AG09319 (cell line): ENCODE measurements around the gene EEFSEC.

Source experiments
- DNase-seq: peaks from one replicate; pipeline ENCODE4 v3.0.0-alpha.2; 2010; ENCODE audit warnings: low read depth; ENCODE audit errors: extremely low read depth
- TF ChIP-seq, protein P1 (sequence below): IDR thresholded peaks from 2 replicates; pipeline ENCODE4 v1.5.1; 2011; ENCODE audit warnings: low read depth, mild to moderate bottlenecking, inconsistent platforms, low read length, moderate library complexity

The EEFSEC gene

DNA sequence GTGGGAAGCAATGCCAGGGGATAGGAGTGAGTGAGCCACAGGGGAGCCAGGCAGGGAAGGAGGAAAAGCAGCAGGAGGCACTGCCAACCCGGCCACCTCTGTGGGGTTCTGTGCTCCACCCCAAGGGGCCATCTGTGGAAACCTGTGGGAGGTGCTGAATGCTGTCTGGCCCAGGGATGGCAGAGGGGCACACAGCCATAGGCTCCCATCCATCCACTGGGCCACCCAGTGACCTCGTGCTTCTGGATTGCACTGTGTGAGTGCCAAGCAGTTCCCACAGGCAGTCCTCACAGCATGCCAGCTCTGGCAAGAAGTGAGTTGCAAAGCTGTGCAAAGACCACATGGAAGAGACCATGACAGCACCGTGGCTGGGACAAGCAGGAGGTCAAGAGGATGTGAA lies 285.9 kb downstream of the EEFSEC start:
- TF ChIP-seq, protein P1, sequence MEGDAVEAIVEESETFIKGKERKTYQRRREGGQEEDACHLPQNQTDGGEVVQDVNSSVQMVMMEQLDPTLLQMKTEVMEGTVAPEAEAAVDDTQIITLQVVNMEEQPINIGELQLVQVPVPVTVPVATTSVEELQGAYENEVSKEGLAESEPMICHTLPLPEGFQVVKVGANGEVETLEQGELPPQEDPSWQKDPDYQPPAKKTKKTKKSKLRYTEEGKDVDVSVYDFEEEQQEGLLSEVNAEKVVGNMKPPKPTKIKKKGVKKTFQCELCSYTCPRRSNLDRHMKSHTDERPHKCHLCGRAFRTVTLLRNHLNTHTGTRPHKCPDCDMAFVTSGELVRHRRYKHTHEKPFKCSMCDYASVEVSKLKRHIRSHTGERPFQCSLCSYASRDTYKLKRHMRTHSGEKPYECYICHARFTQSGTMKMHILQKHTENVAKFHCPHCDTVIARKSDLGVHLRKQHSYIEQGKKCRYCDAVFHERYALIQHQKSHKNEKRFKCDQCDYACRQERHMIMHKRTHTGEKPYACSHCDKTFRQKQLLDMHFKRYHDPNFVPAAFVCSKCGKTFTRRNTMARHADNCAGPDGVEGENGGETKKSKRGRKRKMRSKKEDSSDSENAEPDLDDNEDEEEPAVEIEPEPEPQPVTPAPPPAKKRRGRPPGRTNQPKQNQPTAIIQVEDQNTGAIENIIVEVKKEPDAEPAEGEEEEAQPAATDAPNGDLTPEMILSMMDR = no peak
- no peak for DNase-seq

DNA sequence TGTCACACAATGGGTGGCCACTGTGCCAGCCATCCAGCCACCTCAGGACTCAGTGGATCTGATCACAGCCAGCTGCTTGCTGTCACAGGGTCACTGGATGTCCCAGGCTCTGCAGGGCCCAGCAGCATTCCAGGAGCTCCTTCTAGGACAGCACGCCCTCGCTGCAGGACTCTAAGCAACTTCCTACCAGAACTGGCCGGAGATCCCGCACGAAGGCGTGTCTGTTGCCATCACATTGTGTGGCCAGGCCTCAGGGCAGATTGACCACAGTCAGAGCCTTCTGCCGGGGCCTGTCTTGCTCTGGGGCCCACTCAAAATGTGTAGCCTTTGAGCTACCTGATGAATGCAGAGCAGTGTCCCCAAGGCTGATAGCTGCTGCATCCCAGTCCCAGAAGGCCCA lies 288.8 kb downstream of the EEFSEC start:
- TF ChIP-seq, protein P1 = no peak
- DNase-seq = no peak

DNA sequence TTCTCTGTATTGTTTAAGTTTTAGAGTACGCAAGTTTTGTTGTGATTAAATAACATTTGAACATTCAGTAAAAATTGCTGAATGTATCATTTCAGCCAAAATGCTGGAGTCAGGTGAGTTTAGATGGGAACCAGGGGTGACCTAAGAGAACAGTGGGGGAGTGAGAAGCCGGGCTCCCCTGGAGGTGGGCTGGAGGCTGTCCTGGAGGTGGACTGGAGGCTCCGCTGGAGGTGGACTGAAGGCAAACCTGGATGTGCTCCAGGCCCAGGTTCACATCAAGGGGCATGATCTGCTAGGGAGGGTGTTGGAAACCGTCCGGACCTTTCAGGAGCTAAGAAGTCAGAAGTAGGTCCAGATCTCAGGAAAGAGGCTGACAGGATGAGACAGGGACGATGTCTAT lies 289.7 kb downstream of the EEFSEC start:
- no peak for DNase-seq
- TF ChIP-seq, protein P1 = no peak

DNA sequence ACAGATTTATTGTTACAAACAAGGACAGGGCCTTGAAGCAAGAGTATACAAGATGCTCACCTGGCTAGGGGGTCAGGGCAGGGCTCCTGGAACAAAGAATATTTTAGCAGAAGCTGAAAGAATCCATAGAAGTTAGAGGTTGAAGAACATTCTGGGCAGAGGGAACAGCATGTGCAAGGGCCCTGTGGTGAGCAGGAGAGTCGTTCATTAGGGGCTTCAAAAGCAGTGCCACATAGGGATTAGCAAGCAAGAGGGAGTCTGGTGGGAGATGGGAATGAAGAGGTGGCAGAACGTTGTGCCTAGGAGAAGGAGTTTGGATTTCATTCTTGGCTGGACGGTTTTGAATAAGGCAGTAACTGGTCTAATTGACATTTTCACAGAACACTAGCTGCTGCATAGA lies 290.5 kb downstream of the EEFSEC start:
- TF ChIP-seq, protein P1 = no peak
- no peak for DNase-seq

DNA sequence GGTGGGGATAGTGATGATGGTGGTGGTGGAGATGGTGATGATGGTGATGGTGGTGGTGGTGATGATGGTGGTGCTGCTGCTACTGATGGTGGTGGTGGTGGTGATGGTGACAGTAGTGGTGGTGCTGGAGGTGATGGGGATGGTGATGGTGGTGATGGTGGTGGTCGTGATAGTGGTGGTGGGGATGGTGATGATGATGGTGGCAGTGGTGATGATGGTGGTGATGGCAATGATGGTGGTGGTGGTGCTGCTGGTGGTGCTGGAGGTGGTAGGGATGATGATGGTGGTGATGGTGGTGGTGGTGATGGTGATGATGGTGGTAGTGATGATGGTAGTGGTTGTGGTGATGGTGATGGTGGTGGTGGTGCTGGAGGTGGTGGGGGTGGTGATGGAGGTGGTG lies 292.1 kb downstream of the EEFSEC start:
- no peak for DNase-seq
- TF ChIP-seq, protein P1 = no peak

DNA sequence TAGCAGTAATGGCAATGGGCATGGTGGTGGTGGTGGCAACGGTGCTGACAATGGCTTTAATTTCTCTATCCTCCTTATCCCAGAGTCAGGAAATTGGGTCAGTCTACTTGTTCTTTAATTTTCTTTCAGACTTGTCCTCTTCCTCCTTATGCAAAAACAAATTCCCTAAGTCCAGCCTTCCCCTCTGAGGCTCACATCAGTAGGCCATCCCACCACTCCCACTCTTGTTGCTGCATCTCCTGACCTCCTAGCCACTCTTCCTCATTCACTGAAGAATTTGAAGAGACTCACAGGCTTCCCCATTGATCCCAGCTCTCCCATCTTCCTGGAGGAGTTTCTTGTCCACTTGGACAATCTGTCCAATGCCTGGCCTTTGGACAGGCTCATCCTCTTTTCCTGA lies 293.5 kb downstream of the EEFSEC start:
- TF ChIP-seq, protein P1 = no peak

DNA sequence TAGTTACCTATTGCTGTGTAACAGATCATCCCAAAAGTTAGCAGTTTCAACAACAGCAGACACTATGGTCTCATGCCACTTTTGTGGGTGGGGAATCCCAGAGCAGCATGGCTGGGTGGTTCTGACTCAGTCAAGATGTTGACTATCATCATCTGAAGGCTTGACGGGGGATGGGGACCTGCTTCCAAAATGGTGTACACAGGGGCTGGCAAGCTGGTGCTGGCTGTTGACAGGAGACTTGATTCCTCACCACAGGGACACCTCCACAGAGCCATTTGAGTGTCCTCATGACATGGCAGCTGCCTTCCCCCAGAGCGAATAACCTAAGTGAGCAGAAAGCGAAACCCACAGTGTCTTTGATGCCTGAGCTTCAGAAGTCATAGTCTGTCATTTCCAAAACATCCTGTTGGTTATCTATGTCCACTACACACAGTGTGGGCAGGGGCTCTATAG lies 294.3 kb downstream of the EEFSEC start:
- TF ChIP-seq, protein P1 = no peak
- no peak for DNase-seq

More for the DNA sequence above, 293.5 kb downstream of the EEFSEC start:
- no peak for DNase-seq
